T-helper 1 cell treated with Interleukin-12 subunit alpha and Interleukin-12 subunit beta and Interleukin-4 antibody, amounts not matched to agents 30 μg/mL and 1 μg/mL, for 36 hours (primary cell): Measurements from ENCODE around the gene ELP4.
"Not testable (repeated sequence)": the region's sequence is repeated elsewhere in the genome, so short reads cannot be mapped to it uniquely, and the experiment has no call there.

ENCODE experiments used
- H3K27ac Mint-ChIP-seq: one replicate; pipeline ENCODE4 v1.8.0; 2021; ENCODE audit warnings: mild to moderate bottlenecking, mixed read lengths
- H3K27me3 Mint-ChIP-seq: one replicate; pipeline ENCODE4 v1.8.0; 2021; ENCODE audit warnings: low read depth, mixed read lengths
- H3K36me3 Mint-ChIP-seq: one replicate; pipeline ENCODE4 v1.8.0; 2021; ENCODE audit warnings: low read depth, mixed read lengths
- H3K4me1 Mint-ChIP-seq: one replicate; pipeline ENCODE4 v1.8.0; 2021; ENCODE audit warnings: low read depth, mixed read lengths
- H3K4me3 Mint-ChIP-seq: one replicate; pipeline ENCODE4 v1.8.0; 2021; ENCODE audit warnings: mild to moderate bottlenecking, moderate library complexity, mixed read lengths
- H3K9me3 Mint-ChIP-seq: one replicate; pipeline ENCODE4 v1.8.0; 2021; ENCODE audit warnings: mixed read lengths

ELP4 gene

DNA sequence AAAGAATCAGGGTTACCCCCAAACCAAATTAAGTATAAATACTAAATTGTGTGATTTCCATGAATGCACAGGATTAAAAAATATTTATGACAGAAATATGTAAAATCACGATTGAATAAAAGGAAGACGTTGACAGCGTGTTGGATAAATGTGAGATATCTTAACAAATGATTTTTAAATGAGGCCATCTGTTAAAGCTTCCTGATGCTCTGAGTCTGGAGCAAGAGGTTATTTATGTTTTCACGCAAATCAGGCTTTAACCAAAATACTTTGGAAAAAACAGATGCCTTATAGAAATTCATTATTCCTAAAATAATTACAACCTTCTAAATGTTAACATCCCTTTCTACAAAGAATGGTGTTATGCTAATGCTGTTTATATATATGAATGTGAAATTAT lies 178.3 kb downstream of the ELP4 start:
- Mint-ChIP-seq H3K27me3 (no peaks in the 10 kb centered on the region), H3K27ac (no peak overlapping the region), H3K36me3 (no peaks in the 10 kb centered on the region), H3K4me3 (no peak overlapping the region), H3K4me1 (no peaks in the 10 kb centered on the region), H3K9me3 (no peaks in the 10 kb centered on the region)

DNA sequence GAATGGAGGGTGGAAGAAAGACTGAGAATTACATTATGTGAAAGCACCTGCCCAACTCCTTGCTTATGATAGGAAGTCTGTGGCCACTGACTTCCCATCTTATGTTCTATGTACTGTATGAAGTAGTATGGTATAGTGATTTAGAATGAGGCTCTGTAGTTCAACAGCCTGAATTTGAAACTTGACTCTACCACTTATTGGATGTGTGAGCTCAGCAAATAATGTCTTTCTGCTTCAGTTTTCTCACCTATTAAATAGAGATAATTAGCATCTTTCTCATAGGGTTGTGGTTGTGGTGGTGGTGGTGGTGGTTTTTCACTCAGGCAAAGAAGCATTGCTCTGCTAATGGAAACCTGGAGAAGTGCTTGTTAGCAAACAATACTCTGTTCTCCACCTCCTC lies 180.0 kb downstream of the ELP4 start:
- Mint-ChIP-seq H3K27ac (no peak overlapping the region), H3K36me3 (no peaks in the 10 kb centered on the region), H3K9me3 (peaks cover 3% of the 10 kb centered on the region), H3K4me1 (no peaks in the 10 kb centered on the region), H3K27me3 (no peaks in the 10 kb centered on the region), H3K4me3 (no peak overlapping the region)

- Mint-ChIP-seq H3K9me3 (peaks cover 6% of the 10 kb centered on the region), H3K27ac (no peak overlapping the region), H3K4me3 (no peak overlapping the region), H3K27me3 (no peaks in the 10 kb centered on the region), H3K36me3 (no peaks in the 10 kb centered on the region), H3K4me1 (no peaks in the 10 kb centered on the region)
Observed at GRCh38 chr11:31690041-31690440, 180.5 kb downstream of the ELP4 start.

- H3K9me3 Mint-ChIP-seq = peaks cover 6% of the 10 kb centered on the region
- no peaks in the 10 kb centered on the region for H3K36me3 Mint-ChIP-seq
- no peak overlapping the region for H3K27ac Mint-ChIP-seq
- no peaks in the 10 kb centered on the region for H3K4me1 Mint-ChIP-seq
- no peak overlapping the region for H3K4me3 Mint-ChIP-seq
- H3K27me3 Mint-ChIP-seq = no peaks in the 10 kb centered on the region
Observed at GRCh38 chr11:31690516-31690915, 180.9 kb downstream of the ELP4 start.

- Mint-ChIP-seq H3K27me3 (no peaks in the 10 kb centered on the region), H3K36me3 (no peaks in the 10 kb centered on the region), H3K4me3 (no peak overlapping the region), H3K9me3 (peaks cover 10% of the 10 kb centered on the region), H3K27ac (no peak overlapping the region), H3K4me1 (peaks cover 5% of the 10 kb centered on the region)
Observed at GRCh38 chr11:31692466-31692865, 182.9 kb downstream of the ELP4 start.

DNA sequence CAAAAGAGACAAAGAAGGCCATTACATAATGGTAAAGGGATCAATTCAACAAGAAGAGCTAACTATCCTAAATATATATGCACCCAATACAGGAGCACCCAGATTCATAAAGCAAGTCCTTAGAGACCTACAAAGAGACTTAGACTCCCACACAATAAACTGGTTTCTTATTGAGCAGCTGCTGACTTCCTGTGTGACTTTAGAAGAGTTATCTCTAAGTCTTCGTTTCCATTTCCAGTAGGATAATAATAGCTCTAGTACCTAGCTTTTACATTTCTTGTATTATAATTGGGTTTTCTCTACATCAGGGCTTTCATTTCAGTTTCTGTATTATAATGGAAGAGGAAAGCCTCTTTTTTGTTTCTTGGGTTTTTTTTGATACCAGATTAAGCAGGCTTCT lies 187.5 kb downstream of the ELP4 start:
- H3K36me3 Mint-ChIP-seq, H3K4me1 Mint-ChIP-seq, H3K4me3 Mint-ChIP-seq, H3K9me3 Mint-ChIP-seq, H3K27ac Mint-ChIP-seq, H3K27me3 Mint-ChIP-seq: not testable (repeated sequence)

DNA sequence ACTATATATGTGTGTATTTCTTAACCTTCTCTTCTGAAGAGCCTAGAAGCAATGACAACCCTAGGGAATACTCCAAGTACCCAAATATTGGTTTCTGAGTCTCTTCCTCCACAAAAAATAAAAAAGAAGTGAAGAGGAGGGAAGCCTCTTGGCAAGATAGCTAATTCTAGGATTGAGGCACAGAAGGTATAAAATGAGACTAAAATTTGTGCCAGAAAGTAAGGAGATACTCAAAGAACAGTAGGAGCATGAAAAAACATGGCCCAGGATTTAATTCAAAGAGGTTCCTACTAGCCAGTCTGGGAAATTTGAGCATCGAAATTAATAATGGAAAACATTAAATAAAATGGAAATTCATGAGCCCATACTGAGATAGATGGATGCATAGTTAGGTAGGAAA lies 189.5 kb downstream of the ELP4 start:
- Mint-ChIP-seq H3K4me3 (no peak overlapping the region), H3K36me3 (no peaks in the 10 kb centered on the region), H3K4me1 (peaks cover 5% of the 10 kb centered on the region), H3K27ac (no peak overlapping the region), H3K9me3 (peaks cover 10% of the 10 kb centered on the region), H3K27me3 (no peaks in the 10 kb centered on the region)

DNA sequence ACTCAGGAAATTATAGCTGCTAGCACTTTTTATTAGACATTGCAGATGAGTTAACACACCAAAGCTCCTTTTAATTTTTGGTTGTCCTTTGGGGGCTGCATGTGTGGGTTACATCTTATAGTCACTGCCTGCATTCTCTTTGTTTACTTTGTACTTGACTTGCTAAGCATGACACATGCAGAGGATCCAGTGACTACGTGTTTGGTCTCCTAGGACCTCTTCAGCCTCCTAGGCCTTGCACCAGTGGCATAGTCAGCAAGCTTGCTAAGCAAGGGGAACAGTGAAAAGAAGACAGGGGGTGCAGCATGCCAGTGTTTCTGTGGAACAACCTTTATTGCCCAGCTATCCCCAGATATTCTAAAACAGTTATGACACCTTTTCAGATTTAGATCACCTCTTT lies 193.4 kb downstream of the ELP4 start:
- H3K4me1 Mint-ChIP-seq = no peaks in the 10 kb centered on the region
- no peaks in the 10 kb centered on the region for H3K9me3 Mint-ChIP-seq
- H3K27ac Mint-ChIP-seq = no peak overlapping the region
- no peak overlapping the region for H3K4me3 Mint-ChIP-seq
- H3K27me3 Mint-ChIP-seq = no peaks in the 10 kb centered on the region
- no peaks in the 10 kb centered on the region for H3K36me3 Mint-ChIP-seq

GRCh38 chr11:31706357-31706756 lies 196.8 kb downstream of the ELP4 start:
- Mint-ChIP-seq H3K4me1 (no peaks in the 10 kb centered on the region), H3K4me3 (no peak overlapping the region), H3K36me3 (no peaks in the 10 kb centered on the region), H3K27me3 (no peaks in the 10 kb centered on the region), H3K9me3 (no peaks in the 10 kb centered on the region), H3K27ac (no peak overlapping the region)

DNA sequence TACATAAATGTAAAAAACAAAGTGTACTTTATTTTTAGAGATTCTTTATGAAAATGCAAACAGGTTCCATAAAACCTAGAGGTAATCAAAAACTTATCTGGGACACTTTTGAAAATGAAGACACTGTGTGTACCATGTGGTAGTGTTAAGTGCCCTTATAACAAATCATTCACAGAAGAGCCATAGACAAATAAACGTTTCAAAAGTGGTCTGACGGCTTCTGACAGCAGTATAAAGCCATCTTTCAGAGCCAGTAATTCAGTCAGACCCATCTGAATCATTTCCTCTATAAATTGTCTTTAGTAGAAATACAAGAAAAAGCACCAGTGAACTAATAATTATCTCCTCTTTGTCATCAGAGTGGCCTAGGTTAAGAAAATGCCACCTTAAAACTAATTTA lies 201.6 kb downstream of the ELP4 start:
- H3K27ac Mint-ChIP-seq = no peak overlapping the region
- no peaks in the 10 kb centered on the region for H3K27me3 Mint-ChIP-seq
- no peaks in the 10 kb centered on the region for H3K36me3 Mint-ChIP-seq
- H3K4me3 Mint-ChIP-seq = no peak overlapping the region
- H3K4me1 Mint-ChIP-seq = peaks cover 2% of the 10 kb centered on the region
- H3K9me3 Mint-ChIP-seq = no peaks in the 10 kb centered on the region

DNA sequence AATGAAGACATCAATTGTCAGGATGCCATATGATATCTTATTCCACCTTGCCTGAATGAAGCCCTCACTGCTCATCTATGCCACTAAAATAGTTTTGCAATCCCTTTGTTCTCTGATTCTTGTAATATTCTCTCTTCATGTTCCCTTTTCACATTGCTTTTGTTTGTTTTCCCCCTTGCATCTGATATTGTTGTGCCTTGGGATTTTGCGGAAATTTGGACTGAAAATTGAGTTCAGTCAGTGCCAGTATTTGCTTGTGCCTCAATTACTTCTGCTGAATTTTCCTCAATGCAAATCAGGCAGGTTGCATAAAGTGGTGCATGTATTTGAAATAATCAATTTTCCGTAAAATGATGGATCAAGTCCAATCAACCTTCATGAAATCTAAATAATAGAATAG lies 203.3 kb downstream of the ELP4 start:
- no peak overlapping the region for H3K4me3 Mint-ChIP-seq
- H3K4me1 Mint-ChIP-seq = peaks cover 2% of the 10 kb centered on the region
- H3K36me3 Mint-ChIP-seq = no peaks in the 10 kb centered on the region
- H3K9me3 Mint-ChIP-seq = no peaks in the 10 kb centered on the region
- no peak overlapping the region for H3K27ac Mint-ChIP-seq
- H3K27me3 Mint-ChIP-seq = no peaks in the 10 kb centered on the region

DNA sequence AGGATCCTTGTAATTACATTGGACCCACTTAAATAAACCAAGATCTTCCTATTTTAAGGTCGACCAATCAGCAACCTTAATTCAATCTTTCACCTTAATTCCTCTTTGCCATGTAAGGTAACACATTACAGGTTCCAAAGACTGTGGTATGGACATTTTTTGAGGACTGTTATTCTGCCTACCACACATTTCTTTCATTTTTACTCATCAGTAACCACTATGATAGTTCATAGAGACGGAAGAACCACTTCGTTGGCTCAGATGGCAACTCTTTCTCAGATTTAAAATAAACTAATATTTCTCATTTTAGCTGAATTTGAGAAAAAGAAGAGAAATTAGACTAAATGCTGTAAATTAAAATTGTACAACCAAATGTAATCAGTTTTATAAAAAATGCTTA lies 205.3 kb downstream of the ELP4 start:
- Mint-ChIP-seq H3K9me3 (no peaks in the 10 kb centered on the region), H3K27me3 (no peaks in the 10 kb centered on the region), H3K27ac (no peak overlapping the region), H3K36me3 (no peaks in the 10 kb centered on the region), H3K4me1 (peaks cover 2% of the 10 kb centered on the region), H3K4me3 (no peak overlapping the region)

DNA sequence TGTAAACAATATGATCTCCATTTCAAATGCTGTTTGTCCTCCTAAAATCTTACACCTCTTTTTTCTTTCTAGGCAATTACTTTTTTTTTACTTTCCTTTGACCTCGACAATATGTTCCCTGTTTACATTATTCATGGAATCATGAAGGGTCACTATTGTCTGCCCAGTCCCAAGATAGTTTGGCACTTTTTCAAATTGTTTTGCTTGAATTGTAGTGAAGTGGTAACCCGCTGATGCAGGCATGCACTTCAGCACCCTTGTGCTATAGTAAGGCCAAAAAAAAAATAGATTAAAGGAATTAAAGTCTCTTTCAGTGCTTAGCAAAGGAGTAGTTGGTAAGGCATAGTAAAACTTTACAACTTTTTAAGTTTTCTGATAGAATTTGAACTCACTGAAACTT lies 210.7 kb downstream of the ELP4 start:
- Mint-ChIP-seq H3K4me3 (no peak overlapping the region), H3K36me3 (no peaks in the 10 kb centered on the region), H3K27me3 (no peaks in the 10 kb centered on the region), H3K9me3 (no peaks in the 10 kb centered on the region), H3K27ac (no peak overlapping the region), H3K4me1 (no peaks in the 10 kb centered on the region)

GRCh38 chr11:31720671-31721365 lies 211.3 kb downstream of the ELP4 start:
- Mint-ChIP-seq H3K36me3 (no peaks in the 10 kb centered on the region), H3K27me3 (no peaks in the 10 kb centered on the region), H3K9me3 (no peaks in the 10 kb centered on the region), H3K27ac (no peak overlapping the region), H3K4me3 (no peak overlapping the region), H3K4me1 (no peaks in the 10 kb centered on the region)

DNA sequence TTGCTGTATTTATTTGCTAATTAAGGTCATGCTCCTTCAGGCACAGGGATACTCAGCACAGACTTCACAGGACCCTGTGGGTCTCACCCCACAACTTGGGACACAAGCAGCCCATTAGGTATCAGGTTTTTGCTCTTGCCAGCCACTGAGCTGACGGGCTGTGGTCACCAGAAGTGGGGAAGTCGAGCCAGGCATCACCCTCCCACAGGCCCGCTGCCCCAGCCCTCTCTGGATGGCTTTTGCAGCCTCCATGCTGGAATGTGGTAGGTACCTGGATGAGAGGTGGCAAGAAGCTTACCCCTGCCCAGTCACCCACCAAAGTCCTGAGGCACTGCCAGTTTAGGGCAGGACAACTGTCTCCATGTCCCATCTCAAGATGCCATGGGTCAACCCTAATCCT lies 213.2 kb downstream of the ELP4 start:
- no peak overlapping the region for H3K4me3 Mint-ChIP-seq
- no peak overlapping the region for H3K27ac Mint-ChIP-seq
- no peaks in the 10 kb centered on the region for H3K27me3 Mint-ChIP-seq
- H3K9me3 Mint-ChIP-seq = no peaks in the 10 kb centered on the region
- no peaks in the 10 kb centered on the region for H3K36me3 Mint-ChIP-seq
- H3K4me1 Mint-ChIP-seq = no peaks in the 10 kb centered on the region

DNA sequence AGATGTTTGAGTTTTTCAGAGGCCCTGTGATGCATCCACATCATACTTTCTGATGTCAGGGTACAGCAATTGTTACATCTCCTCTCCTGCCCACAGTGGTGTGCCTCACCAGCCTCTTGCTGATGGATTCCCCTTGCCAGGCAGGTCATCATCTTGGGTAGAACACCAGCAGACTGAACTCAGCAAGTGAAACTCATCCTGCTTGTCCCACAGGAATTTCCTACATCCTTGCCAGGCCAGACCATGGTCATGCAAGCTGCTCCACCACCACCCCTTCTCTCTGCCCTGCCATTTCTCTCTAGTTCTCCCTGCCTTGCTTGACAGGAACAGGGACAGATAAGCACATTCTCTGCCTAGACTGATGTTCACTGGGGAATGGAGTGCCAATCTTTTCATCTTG lies 215.6 kb downstream of the ELP4 start:
- H3K27me3 Mint-ChIP-seq = no peaks in the 10 kb centered on the region
- H3K9me3 Mint-ChIP-seq = no peaks in the 10 kb centered on the region
- no peaks in the 10 kb centered on the region for H3K4me1 Mint-ChIP-seq
- H3K27ac Mint-ChIP-seq = no peak overlapping the region
- no peak overlapping the region for H3K4me3 Mint-ChIP-seq
- no peaks in the 10 kb centered on the region for H3K36me3 Mint-ChIP-seq
